ENCODE data around the gene OR4L1. TPM values are rescaled to one million over a fixed set of nuclear protein-coding genes. Genes with fewer than 3 reads are reported as not detected.
"Not testable (repeated sequence)": the region's sequence is repeated elsewhere in the genome, so short reads cannot be mapped to it uniquely, and the experiment has no call there.

Gene OR4L1
- total RNA-seq: not detected in 2 replicates

DNA sequence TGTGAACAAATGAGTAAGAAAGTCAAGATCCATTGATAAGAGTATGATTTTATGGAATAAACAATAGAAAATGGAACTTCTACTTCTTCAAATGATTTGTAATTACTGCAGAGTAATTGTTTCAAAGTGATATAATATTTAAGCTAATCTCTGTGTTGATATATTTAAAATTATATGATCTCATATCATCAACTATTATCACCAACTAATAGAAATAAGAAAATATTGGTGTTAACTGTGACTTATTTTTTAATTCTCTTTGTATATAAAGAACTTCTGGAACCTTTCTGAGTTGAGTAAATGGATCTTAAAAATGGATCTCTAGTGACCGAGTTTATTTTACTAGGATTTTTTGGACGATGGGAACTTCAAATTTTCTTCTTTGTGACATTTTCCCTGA, at the start of gene OR4L1:
Gene OR4L1, plus strand, starts transcription at position 301 of the 400 bp plus-strand sequence. Its CDS starts 0 bp downstream, at position 301.
- DNase-seq (ENCODE audit: low spot score): no peak
- Mint-ChIP-seq H3K9me3 (no peaks in the 10 kb centered on the region), H3K4me1 (ENCODE audit: low read depth) (no peaks in the 10 kb centered on the region), H3K4me3 (ENCODE audit: low read depth) (no peak within 1 kb of the TSS), H3K27me3 (ENCODE audit: low read depth) (no peaks in the 10 kb centered on the region), H3K36me3 (ENCODE audit: low read depth) (no peaks in the 10 kb centered on the region), H3K27ac (no peak within 1 kb of the TSS)
- intact Hi-C loops (cut with micrococcal nuclease): no loop called here

GRCh38 chr14:20019257-20019865, 40.5 kb upstream of the OR4L1 start, which contains the start of gene OR4K14:
OR4K14 (minus strand) TSS chr14:20019307; CDS start chr14:20015193, 4,114 bp downstream.
- no peak within 1 kb of the TSS for H3K4me3 Mint-ChIP-seq (ENCODE audit: low read depth)
- H3K9me3 Mint-ChIP-seq: no peaks in the 10 kb centered on the region
- no peaks in the 10 kb centered on the region for H3K36me3 Mint-ChIP-seq (ENCODE audit: low read depth)
- H3K27me3 Mint-ChIP-seq (ENCODE audit: low read depth): no peaks in the 10 kb centered on the region
- no peaks in the 10 kb centered on the region for H3K4me1 Mint-ChIP-seq (ENCODE audit: low read depth)
- DNase-seq (ENCODE audit: low spot score): no peak
- intact Hi-C loops (cut with micrococcal nuclease): no loop called here
- no peak within 1 kb of the TSS for H3K27ac Mint-ChIP-seq

GRCh38 chr14:20031058-20031457, 28.8 kb upstream of the OR4L1 start:
- Mint-ChIP-seq H3K36me3 (ENCODE audit: low read depth) (no peaks in the 10 kb centered on the region), H3K4me1 (ENCODE audit: low read depth) (no peaks in the 10 kb centered on the region), H3K4me3 (ENCODE audit: low read depth) (no peak overlapping the region), H3K27me3 (ENCODE audit: low read depth) (no peaks in the 10 kb centered on the region), H3K9me3 (no peaks in the 10 kb centered on the region), H3K27ac (no peak overlapping the region)
- no peak for DNase-seq (ENCODE audit: low spot score)
- intact Hi-C loops (cut with micrococcal nuclease): no loop called here

GRCh38 chr14:20035449-20035848, 24.4 kb upstream of the OR4L1 start:
- Mint-ChIP-seq H3K27ac (no peak overlapping the region), H3K36me3 (ENCODE audit: low read depth) (no peaks in the 10 kb centered on the region), H3K27me3 (ENCODE audit: low read depth) (no peaks in the 10 kb centered on the region), H3K4me3 (ENCODE audit: low read depth) (no peak overlapping the region), H3K9me3 (no peaks in the 10 kb centered on the region), H3K4me1 (ENCODE audit: low read depth) (no peaks in the 10 kb centered on the region)
- intact Hi-C loops (cut with micrococcal nuclease): no loop called here
- no peak for DNase-seq (ENCODE audit: low spot score)

- no peak within 1 kb of the TSS for H3K27ac Mint-ChIP-seq
- H3K4me1 Mint-ChIP-seq (ENCODE audit: low read depth): no peaks in the 10 kb centered on the region
- intact Hi-C loops (cut with micrococcal nuclease): no loop called here
- no peaks in the 10 kb centered on the region for H3K27me3 Mint-ChIP-seq (ENCODE audit: low read depth)
- no peak within 1 kb of the TSS for H3K4me3 Mint-ChIP-seq (ENCODE audit: low read depth)
- H3K36me3 Mint-ChIP-seq (ENCODE audit: low read depth): no peaks in the 10 kb centered on the region
- no peaks in the 10 kb centered on the region for H3K9me3 Mint-ChIP-seq
- no peak for DNase-seq (ENCODE audit: low spot score)
These were observed 23.9 kb upstream of the OR4L1 start, which contains the start of gene OR4K13 for GRCh38 chr14:20035938-20036337. OR4K13 (minus strand) TSS chr14:20036038; CDS start chr14:20034758, 1,280 bp downstream.

DNA sequence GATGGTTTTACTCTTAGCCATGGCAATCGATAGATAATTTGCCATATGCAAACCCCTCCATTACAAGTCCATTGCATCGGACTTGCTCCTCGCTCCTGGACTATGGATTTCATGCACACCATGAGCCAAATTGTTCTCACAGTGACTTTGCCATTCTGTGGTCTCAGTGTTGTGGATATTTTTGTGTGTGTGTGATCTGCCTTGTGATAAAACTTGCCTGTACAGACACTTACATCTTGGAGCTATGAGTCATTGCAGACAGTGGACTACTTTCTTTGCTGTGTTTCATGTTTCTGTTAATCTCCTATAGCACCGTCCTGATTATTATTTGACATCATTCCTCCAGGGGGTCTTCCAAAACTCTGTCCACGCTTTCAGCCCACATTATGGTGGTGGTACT, 15.6 kb upstream of the OR4L1 start:
- Mint-ChIP-seq H3K27ac (no peak overlapping the region), H3K27me3 (ENCODE audit: low read depth) (no peaks in the 10 kb centered on the region), H3K4me3 (ENCODE audit: low read depth) (no peak overlapping the region), H3K9me3 (peaks cover 3% of the 10 kb centered on the region), H3K36me3 (ENCODE audit: low read depth) (no peaks in the 10 kb centered on the region), H3K4me1 (ENCODE audit: low read depth) (no peaks in the 10 kb centered on the region)
- intact Hi-C loops (cut with micrococcal nuclease): no loop called here
- DNase-seq (ENCODE audit: low spot score): no peak

- intact Hi-C loops (cut with micrococcal nuclease): no loop called here
- Mint-ChIP-seq H3K4me3 (ENCODE audit: low read depth) (no peak overlapping the region), H3K27ac (no peak overlapping the region), H3K27me3 (ENCODE audit: low read depth) (no peaks in the 10 kb centered on the region), H3K9me3 (peaks cover 3% of the 10 kb centered on the region), H3K4me1 (ENCODE audit: low read depth) (no peaks in the 10 kb centered on the region), H3K36me3 (ENCODE audit: low read depth) (no peaks in the 10 kb centered on the region)
- DNase-seq (ENCODE audit: low spot score): no peak
These were observed 11.6 kb upstream of the OR4L1 start for GRCh38 chr14:20048202-20048601.

GRCh38 chr14:20092050-20092449, 32.2 kb downstream of the OR4L1 start:
- DNase-seq (ENCODE audit: low spot score): no peak
- Mint-ChIP-seq H3K4me1 (ENCODE audit: low read depth) (no peaks in the 10 kb centered on the region), H3K27ac (no peak overlapping the region), H3K4me3 (ENCODE audit: low read depth) (no peak overlapping the region), H3K36me3 (ENCODE audit: low read depth) (no peaks in the 10 kb centered on the region), H3K27me3 (ENCODE audit: low read depth) (no peaks in the 10 kb centered on the region), H3K9me3 (no peaks in the 10 kb centered on the region)
- intact Hi-C loops (cut with micrococcal nuclease): no loop called here

- no peaks in the 10 kb centered on the region for H3K27me3 Mint-ChIP-seq (ENCODE audit: low read depth)
- no peak overlapping the region for H3K4me3 Mint-ChIP-seq (ENCODE audit: low read depth)
- H3K27ac Mint-ChIP-seq: no peak overlapping the region
- no peaks in the 10 kb centered on the region for H3K9me3 Mint-ChIP-seq
- no peaks in the 10 kb centered on the region for H3K36me3 Mint-ChIP-seq (ENCODE audit: low read depth)
- intact Hi-C loops (cut with micrococcal nuclease): no loop called here
- H3K4me1 Mint-ChIP-seq (ENCODE audit: low read depth): no peaks in the 10 kb centered on the region
- DNase-seq (ENCODE audit: low spot score): no peak
These were observed 33.6 kb downstream of the OR4L1 start for GRCh38 chr14:20093442-20093841.

GRCh38 chr14:20098926-20099770, 39.3 kb downstream of the OR4L1 start:
- H3K27ac Mint-ChIP-seq; DNase-seq (ENCODE audit: low spot score); H3K4me1 Mint-ChIP-seq (ENCODE audit: low read depth); H3K27me3 Mint-ChIP-seq (ENCODE audit: low read depth); intact Hi-C loops (cut with micrococcal nuclease); H3K9me3 Mint-ChIP-seq; H3K36me3 Mint-ChIP-seq (ENCODE audit: low read depth); H3K4me3 Mint-ChIP-seq (ENCODE audit: low read depth): not testable (repeated sequence)

GRCh38 chr14:20110438-20110837, 50.6 kb downstream of the OR4L1 start, which contains the start of gene OR4K17:
OR4K17 (plus strand) TSS chr14:20110739; CDS start chr14:20117500, 6,761 bp downstream.
- H3K4me3 Mint-ChIP-seq (ENCODE audit: low read depth): no peak within 1 kb of the TSS
- intact Hi-C loops (cut with micrococcal nuclease): no loop called here
- no peaks in the 10 kb centered on the region for H3K36me3 Mint-ChIP-seq (ENCODE audit: low read depth)
- DNase-seq (ENCODE audit: low spot score): no peak
- H3K9me3 Mint-ChIP-seq: no peaks in the 10 kb centered on the region
- H3K4me1 Mint-ChIP-seq (ENCODE audit: low read depth): no peaks in the 10 kb centered on the region
- no peaks in the 10 kb centered on the region for H3K27me3 Mint-ChIP-seq (ENCODE audit: low read depth)
- no peak within 1 kb of the TSS for H3K27ac Mint-ChIP-seq

Data from activated T-helper 2 cell treated with anti-CD3 and anti-CD28 coated beads, Interferon-gamma antibody, Interleukin-2, Interleukin-4, amounts not matched to agents 10 μg/mL and 5 μg/mL and 100 μg/mL, durations not matched to agents 14 hours and 24 hours and 36 hours (primary cell).